HG02840 (cell line): ENCODE measurements around the gene AIRE.
"Not testable (repeated sequence)": the region's sequence is repeated elsewhere in the genome, so short reads cannot be mapped to it uniquely, and the experiment has no call there.

Source experiments
- ATAC-seq: cut with Tn5 transposase; IDR thresholded peaks from one replicate; pipeline ENCODE4 v1.9.1; 2021; ENCODE audit warnings: mild to moderate bottlenecking, moderate library complexity, moderate number of reproducible peaks; ENCODE audit not compliant: unreplicated experiment, low FRiP score

AIRE gene

GRCh38 chr21:44291078-44291935, 5.6 kb downstream of the AIRE start:
- no peak for ATAC-seq

- ATAC-seq, result no peak
These were observed 6.5 kb downstream of the AIRE start for GRCh38 chr21:44291936-44292811.

GRCh38 chr21:44292812-44293195, 7.1 kb downstream of the AIRE start:
- ATAC-seq, result no peak

GRCh38 chr21:44293551-44294231, 8.0 kb downstream of the AIRE start:
- no peak for ATAC-seq

- ATAC-seq, result no peak
These were observed 8.9 kb downstream of the AIRE start for GRCh38 chr21:44294391-44295162.

- ATAC-seq, result no peak
These were observed 9.5 kb downstream of the AIRE start for GRCh38 chr21:44295163-44295573.

- ATAC-seq, result no peak
These were observed 10.0 kb downstream of the AIRE start for GRCh38 chr21:44295646-44296045.

GRCh38 chr21:44296103-44296519, 10.4 kb downstream of the AIRE start:
- ATAC-seq, result no peak

- ATAC-seq, result no peak
These were observed 11.2 kb downstream of the AIRE start for GRCh38 chr21:44296916-44297315.

GRCh38 chr21:44297525-44298290, 12.0 kb downstream of the AIRE start:
- no peak for ATAC-seq

GRCh38 chr21:44298301-44298700, 12.6 kb downstream of the AIRE start:
- no peak for ATAC-seq

- no peak for ATAC-seq
These were observed 13.4 kb downstream of the AIRE start for GRCh38 chr21:44299085-44299457.

GRCh38 chr21:44299458-44300261, 14.0 kb downstream of the AIRE start, which contains the start of gene PFKL:
Gene PFKL (plus strand): TSS chr21:44300053. CDS start chr21:44300106, 53 bp downstream.
- peak; percentile 44 for ATAC-seq

GRCh38 chr21:44300262-44300959, 14.7 kb downstream of the AIRE start:
- peak; percentile 28 for ATAC-seq

- no peak for ATAC-seq
These were observed 15.5 kb downstream of the AIRE start for GRCh38 chr21:44301141-44301540.

GRCh38 chr21:44301961-44302406, 16.3 kb downstream of the AIRE start:
- no peak for ATAC-seq

- ATAC-seq, result not testable (repeated sequence)
These were observed 17.1 kb downstream of the AIRE start for GRCh38 chr21:44302573-44303401.
